Prostate gland (tissue), 2 donors: ENCODE data around the gene INPP4B.

Experiments
- CTCF ChIP-seq, 4 experiments: fragments of 200-600 bp in 2 of 4; fragments of 450-650 bp in 2 of 4; sonication (generic) in 2 of 4; IDR thresholded peaks; 1 replicate in 3 of 4; 2 replicates in 1 of 4; pipeline ENCODE4 v1.5.1; 2016 to 2019; ENCODE audit warnings: antibody characterized with exemption in 4 of 4, mild to moderate bottlenecking in 2 of 4, moderate library complexity in 2 of 4
- POLR2A ChIP-seq: fragments of 450-650 bp; IDR thresholded peaks from one replicate; pipeline ENCODE4 v1.6.1; 2016; ENCODE audit warnings: antibody characterized with exemption, mild to moderate bottlenecking
- POLR2AphosphoS5 ChIP-seq: sonication (generic); formaldehyde crosslinking; IDR thresholded peaks from one replicate; pipeline ENCODE4 v1.6.1; 2017; ENCODE audit warnings: antibody characterized with exemption

- TF ChIP-seq POLR2AphosphoS5 (no peak), CTCF (IDR thresholded peaks at IDR 0.05) (no peak), POLR2A (no peak)
Measured at GRCh38 chr4:142142366-142143054, 703.6 kb downstream of the INPP4B start.
